ENCODE data around the gene USP31.

Gene USP31, protein sequence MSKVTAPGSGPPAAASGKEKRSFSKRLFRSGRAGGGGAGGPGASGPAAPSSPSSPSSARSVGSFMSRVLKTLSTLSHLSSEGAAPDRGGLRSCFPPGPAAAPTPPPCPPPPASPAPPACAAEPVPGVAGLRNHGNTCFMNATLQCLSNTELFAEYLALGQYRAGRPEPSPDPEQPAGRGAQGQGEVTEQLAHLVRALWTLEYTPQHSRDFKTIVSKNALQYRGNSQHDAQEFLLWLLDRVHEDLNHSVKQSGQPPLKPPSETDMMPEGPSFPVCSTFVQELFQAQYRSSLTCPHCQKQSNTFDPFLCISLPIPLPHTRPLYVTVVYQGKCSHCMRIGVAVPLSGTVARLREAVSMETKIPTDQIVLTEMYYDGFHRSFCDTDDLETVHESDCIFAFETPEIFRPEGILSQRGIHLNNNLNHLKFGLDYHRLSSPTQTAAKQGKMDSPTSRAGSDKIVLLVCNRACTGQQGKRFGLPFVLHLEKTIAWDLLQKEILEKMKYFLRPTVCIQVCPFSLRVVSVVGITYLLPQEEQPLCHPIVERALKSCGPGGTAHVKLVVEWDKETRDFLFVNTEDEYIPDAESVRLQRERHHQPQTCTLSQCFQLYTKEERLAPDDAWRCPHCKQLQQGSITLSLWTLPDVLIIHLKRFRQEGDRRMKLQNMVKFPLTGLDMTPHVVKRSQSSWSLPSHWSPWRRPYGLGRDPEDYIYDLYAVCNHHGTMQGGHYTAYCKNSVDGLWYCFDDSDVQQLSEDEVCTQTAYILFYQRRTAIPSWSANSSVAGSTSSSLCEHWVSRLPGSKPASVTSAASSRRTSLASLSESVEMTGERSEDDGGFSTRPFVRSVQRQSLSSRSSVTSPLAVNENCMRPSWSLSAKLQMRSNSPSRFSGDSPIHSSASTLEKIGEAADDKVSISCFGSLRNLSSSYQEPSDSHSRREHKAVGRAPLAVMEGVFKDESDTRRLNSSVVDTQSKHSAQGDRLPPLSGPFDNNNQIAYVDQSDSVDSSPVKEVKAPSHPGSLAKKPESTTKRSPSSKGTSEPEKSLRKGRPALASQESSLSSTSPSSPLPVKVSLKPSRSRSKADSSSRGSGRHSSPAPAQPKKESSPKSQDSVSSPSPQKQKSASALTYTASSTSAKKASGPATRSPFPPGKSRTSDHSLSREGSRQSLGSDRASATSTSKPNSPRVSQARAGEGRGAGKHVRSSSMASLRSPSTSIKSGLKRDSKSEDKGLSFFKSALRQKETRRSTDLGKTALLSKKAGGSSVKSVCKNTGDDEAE (N-terminal part only)

DNA sequence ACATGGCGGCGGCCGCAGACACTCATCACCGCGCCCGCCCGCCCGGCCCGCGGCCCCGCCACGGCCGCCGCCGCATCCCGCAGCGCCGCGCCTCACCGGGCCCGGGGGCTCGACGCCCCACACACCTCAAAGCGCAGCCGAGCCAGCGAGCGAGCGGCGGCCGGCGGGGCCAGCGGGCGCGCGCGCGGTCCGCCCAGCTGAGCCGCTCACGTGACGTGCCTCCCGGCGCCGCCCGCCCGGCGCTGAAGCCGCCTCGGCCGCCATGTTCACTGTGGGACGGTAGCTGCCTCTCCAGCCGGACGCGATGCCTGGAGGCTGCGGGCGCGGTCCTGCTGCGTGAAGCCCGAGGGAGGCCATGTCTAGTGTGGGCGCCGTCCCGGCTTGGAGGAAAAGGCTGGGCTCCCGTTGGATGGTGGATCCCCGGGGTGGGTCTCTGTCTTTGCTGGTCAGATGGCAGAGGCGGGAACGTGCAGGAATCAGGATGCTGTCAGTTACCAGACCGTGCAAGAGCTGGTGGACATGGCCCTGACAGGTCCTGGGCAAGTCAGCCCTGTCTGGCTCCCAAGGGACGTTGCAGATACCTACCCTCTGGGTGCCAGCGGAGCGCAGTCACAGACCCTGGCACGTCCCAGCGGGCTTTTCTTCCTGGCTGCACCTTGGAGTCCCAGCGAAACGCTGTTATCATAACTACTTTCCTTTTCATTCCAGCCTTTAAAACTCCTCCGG is at the start of gene USP31:
TSS of gene USP31 (minus strand) at position 186 of the 726 bp plus-strand sequence. CDS start at position 4, 182 bp downstream.
- in situ Hi-C loops (cut with HindIII; ENCODE audit: low pct_unique_long_range_greater_than_20kb, low sequenced_read_pairs) = no loop called here
- peak; percentile 68 to 98 for DNase-seq (ENCODE audit: low read depth in 1 of 2, low spot score in 1 of 2)
- TF ChIP-seq JUND (IDR thresholded peaks at IDR 0.05; ENCODE audit: low read depth) = no peak

DNA sequence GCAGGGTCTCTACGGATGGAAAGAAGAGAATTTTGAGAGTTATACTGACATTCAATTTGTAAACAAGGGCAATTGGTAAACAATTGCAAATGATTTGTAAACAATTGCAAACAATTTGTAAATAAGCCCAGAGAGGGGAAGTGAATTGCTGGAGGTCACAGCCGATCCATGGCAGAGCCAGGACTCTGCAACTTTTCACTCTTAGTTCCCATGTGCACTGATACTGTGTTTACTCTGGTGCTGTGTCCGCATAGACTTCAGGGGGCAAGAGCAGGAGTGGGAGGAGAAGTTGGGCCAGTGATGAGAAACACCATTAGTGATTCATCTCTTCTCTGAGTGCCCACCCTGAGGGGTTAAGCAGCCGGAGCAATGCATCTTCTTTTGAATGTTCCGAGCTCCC is 47.3 kb upstream of the USP31 start:
- in situ Hi-C loops (cut with HindIII; ENCODE audit: low pct_unique_long_range_greater_than_20kb, low sequenced_read_pairs) = no loop called here
- DNase-seq (ENCODE audit: low read depth in 1 of 2, low spot score in 1 of 2) = no peak
- no peak for TF ChIP-seq JUND (IDR thresholded peaks at IDR 0.05; ENCODE audit: low read depth)

DNA sequence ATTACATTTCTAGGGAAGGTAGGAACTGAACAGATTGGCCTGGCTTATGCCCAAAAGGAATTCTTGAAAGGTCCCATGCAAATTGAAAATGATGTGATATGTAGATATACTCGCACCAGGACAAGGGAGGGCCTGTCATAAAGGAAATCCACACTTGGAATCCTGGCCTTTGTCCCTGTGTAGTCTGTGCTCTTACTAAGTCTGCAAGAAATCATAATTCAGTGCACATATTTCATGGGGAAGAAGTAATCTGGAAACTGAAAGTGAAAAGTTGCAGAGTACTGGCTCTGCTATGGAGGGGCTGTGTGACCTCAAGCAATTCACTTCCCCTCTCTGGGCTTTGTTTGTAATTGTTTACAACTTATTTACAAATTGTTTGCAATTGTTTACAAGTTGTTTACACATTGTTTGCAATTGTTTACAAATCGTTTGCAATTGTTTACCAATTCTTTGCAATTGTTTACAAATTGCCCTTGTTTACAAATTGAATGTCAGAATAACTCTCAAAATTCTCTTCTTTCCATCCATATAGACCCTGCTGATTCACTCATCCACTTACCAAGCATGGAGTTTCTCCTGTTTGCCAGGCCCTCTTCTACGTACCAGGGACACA is 46.2 kb upstream of the USP31 start:
- in situ Hi-C loops (cut with HindIII; ENCODE audit: low pct_unique_long_range_greater_than_20kb, low sequenced_read_pairs) = no loop called here
- no peak for DNase-seq (ENCODE audit: low read depth in 1 of 2, low spot score in 1 of 2)
- TF ChIP-seq JUND (IDR thresholded peaks at IDR 0.05; ENCODE audit: low read depth) = no peak

DNA sequence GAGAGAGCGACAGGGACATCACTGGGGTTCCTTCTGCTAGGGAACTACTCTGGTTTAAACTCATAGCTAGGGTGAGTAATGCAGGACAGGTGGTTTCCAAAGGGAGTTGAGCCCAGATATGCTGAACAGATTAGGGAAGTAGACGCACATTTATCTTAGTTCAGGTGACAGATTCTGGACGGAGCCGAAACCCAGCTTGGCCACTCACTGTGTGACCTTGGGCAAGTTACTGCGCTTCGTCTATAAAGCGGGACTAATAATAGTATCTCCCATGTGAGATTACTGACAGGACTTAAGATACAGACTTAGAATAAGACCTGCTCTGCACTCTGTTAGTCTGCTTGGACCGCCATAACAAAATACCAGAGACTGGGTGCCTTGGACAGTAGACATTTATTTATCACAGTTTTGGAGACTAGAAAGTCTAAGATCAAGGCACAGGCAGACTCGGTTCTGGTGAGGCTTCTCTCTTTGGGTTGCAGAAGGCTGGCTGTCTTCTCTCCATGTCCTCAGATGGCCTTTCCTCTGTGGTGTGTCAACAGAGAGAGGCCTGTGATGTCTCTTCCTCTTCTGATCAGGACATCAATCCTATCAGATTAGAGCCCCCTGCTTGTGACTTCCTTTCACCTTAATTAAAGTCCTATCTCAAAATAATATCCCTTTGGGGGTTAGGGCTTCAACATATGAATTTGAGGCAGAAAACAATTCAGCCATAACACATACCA is 45.4 kb upstream of the USP31 start:
- no peak for DNase-seq (ENCODE audit: low read depth in 1 of 2, low spot score in 1 of 2)
- in situ Hi-C loops (cut with HindIII; ENCODE audit: low pct_unique_long_range_greater_than_20kb, low sequenced_read_pairs) = no loop called here
- no peak for TF ChIP-seq JUND (IDR thresholded peaks at IDR 0.05; ENCODE audit: low read depth)

DNA sequence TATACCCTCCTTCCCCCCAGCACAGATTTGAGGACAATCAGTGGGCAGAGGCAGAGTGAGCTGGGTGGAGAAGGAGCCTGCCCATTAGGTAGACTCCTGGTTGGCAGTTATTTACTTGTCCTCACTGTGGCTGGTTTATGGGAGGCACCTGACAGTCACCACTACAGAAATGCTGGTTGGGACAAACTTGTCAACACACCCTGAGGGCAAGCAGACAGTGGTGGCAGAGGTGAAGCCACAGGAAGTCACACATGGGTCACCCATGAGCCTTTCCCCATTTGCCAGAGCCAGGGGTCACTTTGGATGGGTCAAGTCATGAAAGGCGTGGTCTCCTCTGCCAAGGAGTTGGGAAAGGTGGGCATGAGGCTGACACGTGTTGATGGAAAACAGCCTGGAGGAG is 39.7 kb upstream of the USP31 start:
- in situ Hi-C loops (cut with HindIII; ENCODE audit: low pct_unique_long_range_greater_than_20kb, low sequenced_read_pairs) = no loop called here
- peak in 1 of 2 experiments; percentile 58 for DNase-seq (ENCODE audit: low read depth in 1 of 2, low spot score in 1 of 2)
- TF ChIP-seq JUND (IDR thresholded peaks at IDR 0.05; ENCODE audit: low read depth) = no peak

DNA sequence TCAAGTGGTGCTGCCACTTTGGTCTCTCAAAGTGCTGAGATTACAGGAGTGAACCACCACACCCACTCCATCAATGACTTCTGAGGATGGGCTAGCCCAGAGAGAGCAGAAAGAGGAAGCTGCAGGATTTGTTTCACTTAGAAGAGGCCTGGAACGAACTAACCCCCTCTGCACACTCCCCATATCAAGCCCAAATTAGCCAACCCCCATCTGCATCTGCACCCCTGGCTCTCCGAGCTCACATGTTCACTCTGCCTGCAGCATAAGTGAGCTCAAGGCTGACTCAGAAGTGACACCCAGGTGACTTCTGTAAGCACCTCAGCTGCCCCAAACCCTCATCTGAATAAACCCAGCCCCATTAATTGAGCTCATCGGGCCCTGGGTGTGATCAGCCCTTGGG is 38.1 kb upstream of the USP31 start:
- no peak for DNase-seq (ENCODE audit: low read depth in 1 of 2, low spot score in 1 of 2)
- in situ Hi-C loops (cut with HindIII; ENCODE audit: low pct_unique_long_range_greater_than_20kb, low sequenced_read_pairs) = no loop called here
- TF ChIP-seq JUND (IDR thresholded peaks at IDR 0.05; ENCODE audit: low read depth) = no peak

DNA sequence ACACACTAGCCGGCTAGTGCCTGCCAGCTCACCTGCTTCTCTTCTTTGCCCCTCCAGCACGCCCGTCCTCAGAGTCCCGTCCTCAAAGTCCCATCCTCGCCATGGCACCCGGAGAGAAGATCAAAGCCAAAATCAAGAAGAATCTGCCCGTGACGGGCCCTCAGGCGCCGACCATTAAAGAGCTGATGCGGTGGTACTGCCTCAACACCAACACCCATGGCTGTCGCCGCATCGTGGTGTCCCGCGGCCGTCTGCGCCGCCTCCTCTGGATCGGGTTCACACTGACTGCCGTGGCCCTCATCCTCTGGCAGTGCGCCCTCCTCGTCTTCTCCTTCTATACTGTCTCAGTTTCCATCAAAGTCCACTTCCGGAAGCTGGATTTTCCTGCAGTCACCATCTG is 36.9 kb upstream of the USP31 start:
- DNase-seq (ENCODE audit: low read depth in 1 of 2, low spot score in 1 of 2) = no peak
- in situ Hi-C loops (cut with HindIII; ENCODE audit: low pct_unique_long_range_greater_than_20kb, low sequenced_read_pairs) = no loop called here
- TF ChIP-seq JUND (IDR thresholded peaks at IDR 0.05; ENCODE audit: low read depth) = no peak

DNA sequence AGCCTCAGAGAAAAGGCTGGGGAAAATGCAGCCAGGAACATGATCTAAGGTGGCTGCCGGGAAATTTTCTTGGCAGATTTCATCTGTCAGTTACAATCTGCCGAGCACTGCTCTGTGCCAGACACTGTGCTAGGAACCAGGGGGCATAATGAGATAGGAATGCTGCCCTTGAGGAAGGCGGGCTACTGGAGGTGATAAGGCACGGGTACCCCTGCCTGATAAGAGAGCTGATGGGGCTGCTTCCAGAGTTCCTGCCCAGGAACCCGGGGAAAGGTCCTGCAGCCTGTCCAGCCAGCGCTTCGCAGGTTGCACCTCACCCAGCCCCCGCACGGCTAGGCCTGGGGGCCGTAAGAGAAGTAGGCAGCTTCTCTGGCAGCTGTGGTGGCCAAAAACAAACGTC is 36.4 kb upstream of the USP31 start:
- in situ Hi-C loops (cut with HindIII; ENCODE audit: low pct_unique_long_range_greater_than_20kb, low sequenced_read_pairs) = no loop called here
- DNase-seq (ENCODE audit: low read depth in 1 of 2, low spot score in 1 of 2) = no peak
- no peak for TF ChIP-seq JUND (IDR thresholded peaks at IDR 0.05; ENCODE audit: low read depth)

DNA sequence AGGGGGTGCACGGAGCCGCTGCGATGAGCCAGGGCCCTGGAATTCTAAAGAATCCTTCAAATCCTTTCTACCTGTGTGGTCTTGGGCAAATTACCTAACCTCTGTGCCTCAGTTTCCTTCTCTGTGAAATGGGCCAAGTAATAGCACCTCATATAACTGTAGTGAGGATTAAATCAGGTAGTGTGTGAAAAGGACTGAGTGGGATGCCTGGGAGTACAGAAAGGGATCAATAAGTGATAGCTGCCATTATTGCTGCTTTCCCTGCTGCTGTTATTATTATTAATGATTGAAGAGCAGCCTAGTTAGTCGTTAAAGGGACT is 34.3 kb upstream of the USP31 start:
- DNase-seq (ENCODE audit: low read depth in 1 of 2, low spot score in 1 of 2) = no peak
- in situ Hi-C loops (cut with HindIII; ENCODE audit: low pct_unique_long_range_greater_than_20kb, low sequenced_read_pairs) = no loop called here
- TF ChIP-seq JUND (IDR thresholded peaks at IDR 0.05; ENCODE audit: low read depth) = no peak

DNA sequence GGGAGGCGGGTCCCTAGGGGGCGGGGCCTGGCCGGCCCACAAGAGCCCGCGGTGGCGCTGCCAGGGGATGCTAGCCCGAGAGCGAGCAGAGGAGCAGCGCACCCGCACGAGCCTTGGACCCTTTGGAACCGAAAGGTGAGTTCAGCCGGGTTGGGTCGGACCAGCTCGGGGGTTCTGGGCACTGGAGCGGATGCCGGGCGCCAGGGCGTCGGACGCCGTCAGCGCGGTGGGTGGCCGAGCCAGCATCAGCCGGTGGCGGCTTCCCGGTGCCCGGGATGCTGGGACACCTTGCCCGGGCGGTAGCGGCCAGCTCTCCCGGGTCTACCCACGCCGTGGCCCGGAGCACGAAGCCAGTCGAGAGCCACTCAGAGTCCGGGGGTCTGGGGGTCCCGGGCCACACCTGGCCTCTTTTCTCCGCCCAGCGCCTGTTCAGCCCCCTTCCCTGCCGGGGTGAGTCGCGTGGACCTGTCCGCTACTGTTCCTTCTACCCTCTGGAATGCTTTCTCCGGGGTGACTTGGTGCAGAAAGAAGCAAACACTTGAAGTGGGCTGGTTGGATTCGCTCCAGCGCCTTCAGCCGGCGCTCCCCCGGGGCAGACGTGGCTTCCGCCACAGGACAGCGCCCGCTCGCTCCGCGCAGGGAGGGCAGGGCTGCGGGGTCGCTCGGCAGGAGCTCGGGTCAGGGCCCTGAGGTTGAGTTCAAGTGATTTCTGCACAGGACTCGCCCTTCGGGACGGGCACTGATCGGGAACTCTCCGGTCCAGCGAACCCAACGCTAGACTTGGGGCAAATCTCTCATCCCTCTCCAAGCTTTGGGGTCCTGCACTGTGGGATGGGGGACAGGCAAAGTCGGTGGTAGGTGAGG is 33.7 kb upstream of the USP31 start, which contains the start of gene SCNN1G:
TSS of gene SCNN1G (plus strand) at position 67 of the 864 bp plus-strand sequence. CDS start 3,527 bp downstream, outside the sequence.
- DNase-seq (ENCODE audit: low read depth in 1 of 2, low spot score in 1 of 2) = peak; percentile 19 to 23
- in situ Hi-C loops (cut with HindIII; ENCODE audit: low pct_unique_long_range_greater_than_20kb, low sequenced_read_pairs) = no loop called here
- no peak for TF ChIP-seq JUND (IDR thresholded peaks at IDR 0.05; ENCODE audit: low read depth)

Measured in T47D (cell line).